ENCODE data around the gene C11orf21.

Gene C11orf21

GRCh38 chr11:2263724-2264360, 37.9 kb downstream of the C11orf21 start:
- DNase-seq (ENCODE audit: insufficient read length, low spot score), result no peak
- FAIRE-seq, result no peak

GRCh38 chr11:2263071-2263565, 38.6 kb downstream of the C11orf21 start:
- FAIRE-seq, result no peak
- DNase-seq (ENCODE audit: insufficient read length, low spot score), result no peak

GRCh38 chr11:2262301-2263070, 39.2 kb downstream of the C11orf21 start:
- FAIRE-seq, result no peak

GRCh38 chr11:2261436-2262230, 40.1 kb downstream of the C11orf21 start:
- DNase-seq (ENCODE audit: insufficient read length, low spot score) (no peak), FAIRE-seq (no peak)

More at GRCh38 chr11:2262301-2263070, 39.2 kb downstream of the C11orf21 start:
- DNase-seq (ENCODE audit: insufficient read length, low spot score), result no peak

GRCh38 chr11:2260491-2261364, 41.0 kb downstream of the C11orf21 start:
- DNase-seq (ENCODE audit: insufficient read length, low spot score) (no peak), FAIRE-seq (no peak)

GRCh38 chr11:2259897-2260451, 41.7 kb downstream of the C11orf21 start:
- DNase-seq (ENCODE audit: insufficient read length, low spot score) (no peak), FAIRE-seq (no peak)

- no peak for FAIRE-seq
- no peak for DNase-seq (ENCODE audit: insufficient read length, low spot score)
Measured at GRCh38 chr11:2259466-2259830, 42.3 kb downstream of the C11orf21 start.

GRCh38 chr11:2258501-2259465, 42.9 kb downstream of the C11orf21 start:
- DNase-seq (ENCODE audit: insufficient read length, low spot score) (no peak), FAIRE-seq (no peak)

GRCh38 chr11:2256951-2257700, 44.6 kb downstream of the C11orf21 start:
- no peak for FAIRE-seq
- DNase-seq (ENCODE audit: insufficient read length, low spot score), result no peak

GRCh38 chr11:2256293-2256913, 45.3 kb downstream of the C11orf21 start:
- FAIRE-seq (no peak), DNase-seq (ENCODE audit: insufficient read length, low spot score) (no peak)

- FAIRE-seq (no peak), DNase-seq (ENCODE audit: insufficient read length, low spot score) (no peak)
Measured at GRCh38 chr11:2252018-2252417, 49.7 kb downstream of the C11orf21 start.

GRCh38 chr11:2251138-2251537, 50.6 kb downstream of the C11orf21 start:
- DNase-seq (ENCODE audit: insufficient read length, low spot score) (no peak), FAIRE-seq (no peak)

GRCh38 chr11:2250485-2250884, 51.2 kb downstream of the C11orf21 start:
- FAIRE-seq (no peak), DNase-seq (ENCODE audit: insufficient read length, low spot score) (no peak)

GRCh38 chr11:2250041-2250440, 51.7 kb downstream of the C11orf21 start:
- FAIRE-seq (no peak), DNase-seq (ENCODE audit: insufficient read length, low spot score) (no peak)

GRCh38 chr11:2249189-2249916, 52.4 kb downstream of the C11orf21 start:
- DNase-seq (ENCODE audit: insufficient read length, low spot score) (no peak), FAIRE-seq (no peak)

GRCh38 chr11:2248762-2249161, 53.0 kb downstream of the C11orf21 start:
- FAIRE-seq (no peak), DNase-seq (ENCODE audit: insufficient read length, low spot score) (no peak)

- FAIRE-seq (no peak), DNase-seq (ENCODE audit: insufficient read length, low spot score) (no peak)
Measured at GRCh38 chr11:2248242-2248641, 53.5 kb downstream of the C11orf21 start.

All from GM19239 (cell line).